Glomerular visceral epithelial cell (primary cell): ENCODE results near the gene PRPSAP1.

Experiments
- DNase-seq: peaks from one replicate; pipeline ENCODE4 v3.0.0-alpha.2; 2016; ENCODE audit errors: extremely low spot score

Gene PRPSAP1, protein sequence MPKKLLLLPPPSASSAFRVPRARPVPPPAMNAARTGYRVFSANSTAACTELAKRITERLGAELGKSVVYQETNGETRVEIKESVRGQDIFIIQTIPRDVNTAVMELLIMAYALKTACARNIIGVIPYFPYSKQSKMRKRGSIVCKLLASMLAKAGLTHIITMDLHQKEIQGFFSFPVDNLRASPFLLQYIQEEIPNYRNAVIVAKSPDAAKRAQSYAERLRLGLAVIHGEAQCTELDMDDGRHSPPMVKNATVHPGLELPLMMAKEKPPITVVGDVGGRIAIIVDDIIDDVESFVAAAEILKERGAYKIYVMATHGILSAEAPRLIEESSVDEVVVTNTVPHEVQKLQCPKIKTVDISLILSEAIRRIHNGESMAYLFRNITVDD

DNA sequence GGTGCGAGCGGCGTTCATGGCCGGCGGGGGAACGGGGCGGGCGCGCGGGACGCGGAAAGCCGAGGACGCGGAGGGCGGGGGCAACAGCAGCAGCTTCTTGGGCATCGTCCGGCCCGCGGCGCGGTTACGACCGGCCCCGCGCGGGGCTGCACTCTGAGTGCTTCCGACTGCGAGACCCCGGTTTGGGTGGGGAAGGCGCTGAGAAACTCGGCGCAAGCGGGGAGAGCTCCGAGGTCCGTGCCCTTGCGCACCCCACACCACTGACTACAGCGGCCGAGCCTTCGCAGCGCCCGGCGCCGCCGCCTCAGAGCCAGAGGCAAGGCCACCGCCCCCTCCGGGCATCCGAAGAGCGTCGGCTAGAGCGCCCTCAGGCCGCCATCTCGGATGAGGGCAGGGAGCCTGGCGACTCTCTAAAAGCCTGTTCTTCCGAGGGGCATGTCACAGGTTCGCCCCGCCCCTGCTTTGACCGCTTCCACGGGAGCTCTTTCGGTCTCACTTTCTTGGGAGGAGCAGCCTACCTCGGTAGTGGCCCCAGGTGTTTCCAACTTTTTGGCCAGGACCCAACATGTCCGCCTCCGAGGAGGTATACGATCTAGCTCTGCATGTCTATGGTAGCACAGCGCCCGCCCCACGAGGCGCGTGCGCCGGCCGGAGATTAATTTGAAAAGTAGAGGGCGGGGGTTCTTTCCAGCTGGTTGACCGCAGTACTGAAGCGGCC is at the start of gene PRPSAP1:
PRPSAP1 (minus strand) TSS at position 318 of the 718 bp plus-strand sequence; CDS start at position 105, 213 bp downstream.
- DNase-seq = peak; percentile 93

DNA sequence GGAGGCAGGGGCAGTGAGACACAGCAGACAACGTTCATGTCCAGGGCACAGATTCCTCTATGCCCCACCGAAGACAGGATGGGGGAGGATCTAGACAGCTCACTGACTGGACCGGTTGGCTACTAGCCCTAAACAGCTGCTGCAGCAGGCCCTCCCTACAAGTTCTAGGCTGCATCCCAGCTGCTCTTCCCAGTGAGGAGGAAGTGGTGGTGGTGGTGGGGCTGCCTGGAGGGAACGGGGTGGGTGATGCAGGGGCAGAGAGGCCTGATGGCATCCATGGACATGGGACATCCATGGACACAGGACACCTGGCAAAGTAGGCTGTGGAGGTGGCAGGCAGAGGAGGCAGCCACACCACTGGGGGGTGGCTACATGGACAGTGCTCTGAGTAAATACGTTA is 49.0 kb upstream of the PRPSAP1 start:
- DNase-seq = no peak

DNA sequence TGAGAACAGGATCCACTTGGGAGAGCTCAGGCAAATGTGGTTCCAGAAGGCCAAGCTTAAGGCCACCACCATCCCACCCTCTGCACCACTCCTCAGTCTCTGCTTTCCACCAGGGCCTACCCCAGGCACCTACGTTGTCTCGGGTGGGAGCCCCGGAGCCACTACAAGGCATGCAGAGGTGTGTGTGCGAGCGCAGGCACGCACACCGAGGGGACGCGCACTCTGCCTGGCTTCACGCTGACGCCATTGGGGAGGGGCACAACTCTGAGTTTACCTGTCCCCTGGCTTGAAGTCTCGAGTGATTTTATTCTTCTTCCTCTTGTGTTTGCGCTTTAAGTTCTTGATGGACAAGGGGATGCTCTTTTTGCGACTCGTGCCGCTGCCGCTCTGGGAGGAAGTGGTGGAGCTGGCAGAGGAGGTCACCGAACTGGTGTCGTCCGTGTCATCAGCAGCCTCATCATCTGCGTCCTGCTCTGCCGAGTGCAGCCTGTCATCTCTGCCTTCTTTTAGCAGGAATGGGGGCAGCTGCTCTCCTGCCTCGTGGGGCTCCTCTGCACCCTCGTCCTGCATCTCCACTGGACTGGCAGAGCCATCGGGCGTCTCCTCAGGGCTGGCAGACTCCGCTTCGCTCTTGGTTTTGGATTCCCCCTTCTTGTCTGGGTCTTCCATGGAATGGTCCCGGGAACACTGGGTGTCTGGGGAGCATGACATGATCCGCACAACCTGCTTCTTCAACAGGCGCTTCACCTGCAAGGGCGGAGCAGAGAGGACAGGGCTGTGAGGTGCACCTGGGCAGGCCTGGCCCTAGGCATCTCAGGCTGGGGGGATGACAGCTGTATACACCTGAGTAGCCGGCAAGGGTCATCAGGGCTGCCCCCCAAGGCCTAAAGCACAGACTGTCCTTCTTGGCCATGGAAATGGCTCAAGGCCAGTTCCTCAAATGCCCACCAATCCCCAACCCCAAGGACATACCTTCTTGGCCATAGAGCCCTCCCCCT is 45.8 kb upstream of the PRPSAP1 start:
- DNase-seq = no peak

DNA sequence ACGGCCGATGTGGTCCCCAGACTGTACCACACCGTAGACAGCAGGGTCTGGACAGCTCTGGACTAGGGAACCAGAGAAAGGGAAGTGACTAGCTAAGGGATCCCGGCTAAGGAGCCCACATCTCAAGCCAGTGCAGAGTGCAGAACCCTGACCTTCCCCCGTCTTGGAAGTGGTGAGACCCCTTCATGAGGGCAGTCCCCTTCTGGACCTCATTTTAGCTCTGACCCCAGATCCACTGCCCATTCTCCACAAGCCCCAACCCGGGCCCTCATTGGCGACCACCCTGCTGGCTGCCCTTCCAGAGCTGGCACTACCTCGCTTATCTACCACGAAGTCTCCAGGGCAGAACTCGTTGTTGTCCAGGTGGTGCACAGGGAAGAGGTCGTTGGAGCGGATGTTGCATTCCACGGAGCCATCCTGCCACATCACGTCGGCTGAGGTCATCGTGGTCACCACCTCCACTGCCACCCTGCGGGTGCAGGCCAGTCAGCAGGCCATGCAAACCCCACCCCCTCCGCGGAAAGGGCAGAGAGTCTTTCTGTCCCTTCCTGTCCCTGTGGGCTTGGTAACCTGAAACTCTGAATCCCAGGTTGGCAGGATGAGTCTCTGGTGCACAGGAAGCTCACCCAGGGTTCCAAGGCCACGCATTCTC is 44.9 kb upstream of the PRPSAP1 start:
- DNase-seq = peak; percentile 87

DNA sequence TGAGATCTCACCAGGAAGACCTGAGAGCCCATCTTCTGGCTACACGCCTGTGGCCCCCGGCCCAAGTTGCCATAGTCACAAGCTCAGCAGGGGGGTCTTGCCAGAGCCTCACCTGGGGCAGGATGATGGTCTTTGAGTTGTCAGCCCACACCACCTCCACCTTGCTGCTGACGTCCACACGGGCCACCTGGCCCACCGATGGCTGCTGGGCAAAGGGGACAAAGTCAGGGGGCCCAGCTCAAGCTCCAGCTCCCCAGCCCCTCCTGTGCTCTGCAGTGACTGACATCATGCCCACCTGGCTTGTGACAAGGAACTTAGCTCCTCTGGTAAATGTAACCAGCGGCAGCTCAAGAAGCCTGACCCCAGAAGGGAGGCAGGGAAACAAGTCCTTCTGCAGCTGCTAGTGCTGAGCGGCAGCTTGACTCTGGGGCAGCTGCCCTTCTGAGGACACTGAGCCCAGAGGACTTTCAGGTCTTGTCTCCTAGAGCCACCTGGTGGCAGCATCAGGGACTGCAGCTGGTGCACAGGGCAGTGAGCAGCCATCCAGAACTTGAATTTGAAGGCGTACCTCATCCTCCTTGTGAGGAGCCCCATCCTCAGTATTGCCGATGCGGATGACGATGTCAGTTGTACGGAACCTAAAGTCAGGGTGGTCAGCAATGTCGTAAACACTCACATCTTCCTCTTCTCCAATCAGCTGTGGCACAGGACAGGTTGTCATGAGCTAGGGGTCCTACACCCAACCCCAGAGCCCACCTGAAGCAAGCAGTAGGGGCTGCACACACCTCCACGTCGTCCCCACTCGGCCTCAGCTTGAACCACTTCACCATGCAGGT is 44.2 kb upstream of the PRPSAP1 start:
- peak; percentile 93 for DNase-seq

DNA sequence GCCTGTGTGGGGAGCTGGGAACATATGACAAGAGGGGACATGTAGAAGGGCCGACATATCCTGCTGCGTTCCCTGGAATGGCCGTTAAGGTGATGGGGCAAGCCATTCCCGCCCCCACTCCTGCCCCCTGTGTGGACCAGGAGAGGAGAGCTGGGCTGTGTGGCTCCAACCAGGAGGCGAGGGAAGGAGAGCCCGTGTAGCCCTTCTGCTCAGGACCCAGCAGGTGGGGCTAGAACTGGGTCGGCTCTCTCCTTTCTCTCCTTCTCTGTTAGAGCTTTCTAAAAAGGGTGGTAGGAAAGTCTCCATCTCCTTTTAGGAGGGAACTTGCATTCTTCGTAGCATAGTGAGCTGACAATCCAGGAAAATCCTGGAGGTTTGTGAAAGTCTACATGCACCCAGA is 43.5 kb upstream of the PRPSAP1 start:
- DNase-seq = no peak

DNA sequence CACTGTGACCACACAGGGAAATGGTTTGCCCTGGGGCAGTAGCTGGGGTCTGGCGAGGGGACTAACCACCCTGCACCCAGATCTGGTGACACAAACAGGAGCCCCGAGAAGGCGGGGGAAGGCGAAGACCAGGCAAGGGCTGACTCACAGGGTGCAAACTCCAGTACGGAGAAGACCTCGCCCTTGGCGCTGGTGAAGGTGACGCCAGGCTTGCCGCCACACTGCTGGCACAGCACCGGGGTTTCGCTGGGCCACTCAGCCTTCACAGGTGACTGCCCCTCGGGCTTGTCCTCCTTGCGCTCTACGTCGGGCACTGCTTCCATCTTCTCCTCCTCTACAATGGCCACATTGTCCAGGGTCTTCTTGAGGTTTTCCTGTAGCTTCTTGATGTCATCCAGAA is 42.3 kb upstream of the PRPSAP1 start:
- no peak for DNase-seq

- peak; percentile 96 for DNase-seq
Observed at GRCh38 chr17:76394166-76394565, 40.5 kb upstream of the PRPSAP1 start.

DNA sequence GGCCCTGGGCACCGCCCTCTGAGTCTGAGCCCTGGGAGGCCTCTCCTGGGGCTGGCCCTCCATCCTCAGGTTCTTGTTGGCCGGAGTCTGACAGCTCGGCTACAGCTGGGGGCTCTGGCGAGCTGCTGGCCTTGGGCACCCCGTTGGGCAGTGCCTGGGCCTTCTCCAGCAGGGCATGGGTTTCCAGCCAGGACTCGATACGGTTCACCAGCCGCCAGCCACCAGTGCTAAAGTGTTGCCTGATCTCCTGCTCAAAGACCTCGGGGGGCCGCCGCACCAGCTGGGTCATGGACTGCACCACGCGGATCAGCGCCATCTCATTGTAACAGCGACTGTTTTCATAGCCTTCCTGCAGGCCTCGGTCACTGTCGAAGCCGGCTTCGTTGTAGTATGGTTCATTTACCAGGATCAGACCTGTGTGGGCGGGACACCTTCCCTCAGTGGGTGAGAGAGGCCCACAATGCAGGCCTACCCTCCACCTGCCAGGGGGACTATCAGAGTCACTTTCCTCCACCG is 37.5 kb upstream of the PRPSAP1 start:
- no peak for DNase-seq

DNA sequence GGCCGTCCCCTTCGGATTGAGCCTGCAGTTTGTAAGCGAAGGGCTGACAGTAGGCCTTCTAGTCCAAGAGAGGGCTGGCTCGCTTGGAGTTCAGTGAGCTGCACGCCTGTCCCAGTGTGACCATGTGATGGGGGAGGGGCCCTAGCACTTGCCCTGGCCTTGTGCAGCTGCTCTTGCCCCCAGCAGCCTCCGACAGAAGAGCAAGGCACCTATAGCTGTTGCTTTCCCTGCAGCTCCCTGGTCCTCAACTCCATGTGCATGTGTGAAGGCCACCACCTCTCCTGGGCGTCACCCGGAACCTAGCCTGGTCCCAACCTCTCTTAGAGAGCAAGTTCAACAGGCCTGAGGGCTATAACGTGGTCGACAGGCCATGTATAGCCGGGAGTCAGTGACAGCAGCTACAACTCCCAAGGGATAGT is 36.3 kb upstream of the PRPSAP1 start:
- DNase-seq = no peak

DNA sequence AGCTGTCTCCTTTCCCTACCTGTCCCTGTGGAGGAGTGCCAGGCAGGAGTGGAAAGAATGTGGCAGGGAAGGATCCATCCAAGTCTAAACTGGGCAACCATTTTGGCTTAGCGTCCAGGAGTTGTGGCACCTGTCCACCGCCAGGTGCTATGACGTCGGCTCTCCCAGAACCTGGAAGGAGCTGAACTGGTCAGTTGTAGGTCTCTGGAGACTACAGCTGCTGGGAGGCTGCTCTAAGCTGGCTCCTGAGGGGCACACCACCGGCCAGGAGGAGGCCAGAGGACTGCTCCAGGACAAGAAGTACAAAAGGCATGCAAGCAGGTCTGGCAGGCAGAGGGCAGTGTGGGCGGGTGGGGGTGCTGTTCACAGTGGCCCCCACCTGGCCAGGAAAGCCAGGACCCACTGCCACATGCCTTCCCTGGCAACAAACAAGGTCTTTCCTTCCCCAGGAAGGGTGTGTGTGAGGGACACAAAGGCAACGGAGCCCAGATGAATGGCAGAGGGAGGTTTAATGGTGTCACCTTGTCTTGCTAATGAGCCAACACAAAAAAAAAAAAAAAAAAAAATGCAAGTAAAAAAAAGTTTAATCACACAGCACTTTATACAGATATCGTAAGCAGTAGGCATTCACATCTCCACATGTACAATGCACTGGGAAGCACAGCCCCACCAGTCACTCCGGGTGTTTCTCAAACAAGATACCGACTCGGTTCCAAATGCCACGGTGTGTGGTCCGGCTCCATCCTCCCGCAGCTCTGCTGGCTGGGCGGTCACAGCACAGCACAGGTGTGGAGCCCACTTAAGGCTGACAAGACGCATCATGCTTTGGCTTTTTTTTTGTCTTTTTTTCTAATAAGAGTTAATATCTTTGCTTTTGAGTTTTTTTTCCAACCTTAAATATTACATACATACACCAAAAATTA is 35.5 kb upstream of the PRPSAP1 start:
- peak; percentile 34 for DNase-seq

DNA sequence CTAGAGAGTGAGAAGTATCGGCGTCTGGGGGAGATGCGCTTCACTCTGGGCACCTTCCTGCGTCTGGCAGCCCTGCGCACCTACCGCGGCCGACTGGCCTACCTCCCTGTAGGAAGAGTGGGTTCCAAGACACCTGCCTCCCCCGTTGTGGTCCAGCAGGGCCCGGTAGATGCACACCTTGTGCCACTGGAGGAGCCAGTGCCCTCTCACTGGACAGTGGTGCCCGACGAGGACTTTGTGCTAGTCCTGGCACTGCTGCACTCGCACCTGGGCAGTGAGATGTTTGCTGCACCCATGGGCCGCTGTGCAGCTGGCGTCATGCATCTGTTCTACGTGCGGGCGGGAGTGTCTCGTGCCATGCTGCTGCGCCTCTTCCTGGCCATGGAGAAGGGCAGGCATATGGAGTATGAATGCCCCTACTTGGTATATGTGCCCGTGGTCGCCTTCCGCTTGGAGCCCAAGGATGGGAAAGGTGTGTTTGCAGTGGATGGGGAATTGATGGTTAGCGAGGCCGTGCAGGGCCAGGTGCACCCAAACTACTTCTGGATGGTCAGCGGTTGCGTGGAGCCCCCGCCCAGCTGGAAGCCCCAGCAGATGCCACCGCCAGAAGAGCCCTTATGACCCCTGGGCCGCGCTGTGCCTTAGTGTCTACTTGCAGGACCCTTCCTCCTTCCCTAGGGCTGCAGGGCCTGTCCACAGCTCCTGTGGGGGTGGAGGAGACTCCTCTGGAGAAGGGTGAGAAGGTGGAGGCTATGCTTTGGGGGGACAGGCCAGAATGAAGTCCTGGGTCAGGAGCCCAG is 33.5 kb upstream of the PRPSAP1 start:
- no peak for DNase-seq

DNA sequence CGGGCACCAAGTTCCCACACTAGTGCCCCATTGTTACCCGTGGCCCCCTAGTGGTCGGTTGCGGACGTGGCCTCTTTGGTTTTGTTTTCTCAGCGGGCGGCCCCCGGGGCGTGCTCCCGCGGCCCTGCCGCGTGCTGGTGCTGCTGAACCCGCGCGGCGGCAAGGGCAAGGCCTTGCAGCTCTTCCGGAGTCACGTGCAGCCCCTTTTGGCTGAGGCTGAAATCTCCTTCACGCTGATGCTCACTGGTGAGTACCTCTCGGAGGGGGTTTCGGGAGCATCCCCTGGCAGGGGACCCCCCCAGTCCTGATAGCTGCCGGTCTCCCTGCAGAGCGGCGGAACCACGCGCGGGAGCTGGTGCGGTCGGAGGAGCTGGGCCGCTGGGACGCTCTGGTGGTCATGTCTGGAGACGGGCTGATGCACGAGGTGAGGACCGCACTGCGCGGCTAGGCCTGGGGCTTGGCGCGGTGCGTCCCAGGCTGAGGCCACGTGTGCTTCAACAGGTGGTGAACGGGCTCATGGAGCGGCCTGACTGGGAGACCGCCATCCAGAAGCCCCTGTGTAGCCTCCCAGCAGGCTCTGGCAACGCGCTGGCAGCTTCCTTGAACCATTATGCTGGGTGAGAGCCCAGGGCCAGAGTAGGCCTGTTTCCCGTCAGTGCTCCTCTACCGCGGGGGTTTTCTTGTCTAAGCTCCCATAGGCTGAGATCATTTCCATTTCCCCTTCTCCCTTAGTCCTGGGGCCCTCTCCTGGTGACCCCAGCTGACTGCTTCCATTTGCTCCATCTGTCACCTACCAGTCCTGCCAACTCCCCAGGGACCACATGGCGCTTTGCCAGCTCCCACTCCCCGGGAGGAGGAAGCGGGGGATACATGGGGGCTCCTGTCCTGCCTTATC is 32.4 kb upstream of the PRPSAP1 start:
- peak; percentile 88 for DNase-seq

- DNase-seq = peak; percentile 75
Observed at GRCh38 chr17:76384987-76385891, 31.5 kb upstream of the PRPSAP1 start.

GRCh38 chr17:76384222-76384986 is 30.7 kb upstream of the PRPSAP1 start, which contains the start of gene SPHK1:
Gene SPHK1, plus strand, starts transcription at chr17:76384609. Its CDS starts 1,036 bp downstream, at chr17:76385645.
- peak; percentile 90 for DNase-seq
